GM23248 (cell line): ENCODE measurements around the gene TCAF2.
"Not testable (repeated sequence)": the region's sequence is repeated elsewhere in the genome, so short reads cannot be mapped to it uniquely, and the experiment has no call there.

Experiments used
- EZH2 ChIP-seq: fragments of 200-600 bp; sonication (generic); IDR thresholded peaks from 2 replicates; pipeline ENCODE4 v1.6.1; 2018; ENCODE audit warnings: antibody characterized with exemption, mild to moderate bottlenecking; ENCODE audit not compliant: insufficient read depth, poor library complexity, severe bottlenecking
- EZH2phosphoT487 ChIP-seq: fragments of 200-600 bp; sonication (generic); IDR thresholded peaks from 2 replicates; pipeline ENCODE4 v1.6.1; 2018; ENCODE audit warnings: antibody characterized with exemption, moderate library complexity, mild to moderate bottlenecking, low read depth; ENCODE audit not compliant: insufficient read depth

GRCh38 chr7:143571501-143571900 lies 49.3 kb upstream of the TCAF2 start, which contains the start of gene CTAGE15:
- TF ChIP-seq EZH2, EZH2phosphoT487: not testable (repeated sequence)
